Fibroblast of upper back skin (primary cell): Measurements from ENCODE around the gene RUSC1.
"Not testable (repeated sequence)": the region's sequence is repeated elsewhere in the genome, so short reads cannot be mapped to it uniquely, and the experiment has no call there.

Experiments
- DNase-seq: peaks from one replicate; pipeline ENCODE4 v3.0.0-alpha.2; 2013

RUSC1 gene

GRCh38 chr1:155324717-155325602 lies 4.3 kb downstream of the RUSC1 start:
- peak; percentile 41 for DNase-seq

- no peak for DNase-seq
Observed at GRCh38 chr1:155325603-155325893, 4.9 kb downstream of the RUSC1 start.

- no peak for DNase-seq
Observed at GRCh38 chr1:155326020-155326526, 5.4 kb downstream of the RUSC1 start.

GRCh38 chr1:155326631-155327037 lies 5.9 kb downstream of the RUSC1 start:
- no peak for DNase-seq

- no peak for DNase-seq
Observed at GRCh38 chr1:155327981-155328380, 7.3 kb downstream of the RUSC1 start.

GRCh38 chr1:155328856-155329255 lies 8.2 kb downstream of the RUSC1 start:
- DNase-seq: not testable (repeated sequence)

GRCh38 chr1:155329980-155330598 lies 9.4 kb downstream of the RUSC1 start:
- no peak for DNase-seq

GRCh38 chr1:155334962-155335361 lies 14.3 kb downstream of the RUSC1 start:
- DNase-seq: no peak

- no peak for DNase-seq
Observed at GRCh38 chr1:155339515-155340097, 18.9 kb downstream of the RUSC1 start.

- no peak for DNase-seq
Observed at GRCh38 chr1:155342842-155343241, 22.1 kb downstream of the RUSC1 start.

- DNase-seq: no peak
Observed at GRCh38 chr1:155352631-155353030, 31.9 kb downstream of the RUSC1 start.

GRCh38 chr1:155360051-155360450 lies 39.4 kb downstream of the RUSC1 start:
- no peak for DNase-seq

- DNase-seq: peak; percentile 37
Observed at GRCh38 chr1:155379180-155379579, 58.5 kb downstream of the RUSC1 start.

GRCh38 chr1:155379631-155380090 lies 59.0 kb downstream of the RUSC1 start:
- peak; percentile 75 for DNase-seq
